DMS79 treated with DMSO at 0.1 percent for 48 hours (cell line): ENCODE measurements around the gene COMMD1.
"Not testable (repeated sequence)": the region's sequence is repeated elsewhere in the genome, so short reads cannot be mapped to it uniquely, and the experiment has no call there.

Experiments used
- DNase-seq: peaks from one replicate; lab custom pipeline; 2025; lab: John Stamatoyannopoulos, UW

The COMMD1 gene

GRCh38 chr2:62030902-62031301, 125.4 kb downstream of the COMMD1 start:
- DNase-seq, result no peak

- DNase-seq, result no peak
Observed at GRCh38 chr2:62032096-62032495, 126.6 kb downstream of the COMMD1 start.

GRCh38 chr2:62034715-62035114, 129.2 kb downstream of the COMMD1 start:
- no peak for DNase-seq

GRCh38 chr2:62036229-62036628, 130.8 kb downstream of the COMMD1 start:
- DNase-seq, result no peak

- peak; percentile 75 for DNase-seq
Observed at GRCh38 chr2:62036761-62037250, 131.3 kb downstream of the COMMD1 start.

GRCh38 chr2:62038975-62039771, 133.7 kb downstream of the COMMD1 start:
- no peak for DNase-seq

GRCh38 chr2:62040926-62041325, 135.5 kb downstream of the COMMD1 start:
- no peak for DNase-seq

- DNase-seq, result not testable (repeated sequence)
Observed at GRCh38 chr2:62041701-62042385, 136.4 kb downstream of the COMMD1 start.

- DNase-seq, result no peak
Observed at GRCh38 chr2:62042400-62042799, 136.9 kb downstream of the COMMD1 start.

- no peak for DNase-seq
Observed at GRCh38 chr2:62042944-62043343, 137.5 kb downstream of the COMMD1 start.

- no peak for DNase-seq
Observed at GRCh38 chr2:62045017-62045543, 139.6 kb downstream of the COMMD1 start.

- DNase-seq, result no peak
Observed at GRCh38 chr2:62046141-62046540, 140.7 kb downstream of the COMMD1 start.

- DNase-seq, result no peak
Observed at GRCh38 chr2:62050456-62051045, 145.1 kb downstream of the COMMD1 start.

- no peak for DNase-seq
Observed at GRCh38 chr2:62054029-62054791, 148.7 kb downstream of the COMMD1 start.

- DNase-seq, result no peak
Observed at GRCh38 chr2:62054916-62055450, 149.5 kb downstream of the COMMD1 start.

GRCh38 chr2:62055724-62056336, 150.4 kb downstream of the COMMD1 start:
- DNase-seq, result no peak

- no peak for DNase-seq
Observed at GRCh38 chr2:62056341-62056740, 150.9 kb downstream of the COMMD1 start.

- no peak for DNase-seq
Observed at GRCh38 chr2:62065243-62065642, 159.8 kb downstream of the COMMD1 start.

GRCh38 chr2:62071126-62071598, 165.7 kb downstream of the COMMD1 start:
- DNase-seq, result no peak

GRCh38 chr2:62071760-62072680, 166.5 kb downstream of the COMMD1 start:
- DNase-seq, result no peak
